Neural cell (in vitro differentiated cells): ENCODE measurements around the gene ZNF582. TPM values are rescaled to one million over a fixed set of nuclear protein-coding genes. Genes with fewer than 3 reads are reported as not detected.

Source experiments
- H2AFZ ChIP-seq: fragments of 200-600, 300-800 bp; sonication (generic), shearing (Covaris generic); 2 replicates; pipeline ENCODE4 v1.6.0; 2014; ENCODE audit warnings: low read depth, mild to moderate bottlenecking, antibody characterized with exemption, low read length, moderate library complexity
- H3F3A ChIP-seq: fragments of 200-600 bp; shearing (Covaris generic); 2 replicates; pipeline ENCODE4 v1.6.1; 2016; ENCODE audit warnings: mild to moderate bottlenecking, moderate library complexity, mixed read lengths, antibody characterized with exemption, low read length; ENCODE audit not compliant: insufficient read depth, poor library complexity, severe bottlenecking
- H3K27ac ChIP-seq: fragments of 200-600, 300-800 bp; sonication (generic), shearing (Covaris generic); 2 replicates; pipeline ENCODE4 v1.5.1; 2014; ENCODE audit warnings: mild to moderate bottlenecking, low read length, moderate library complexity
- H3K27me3 ChIP-seq: fragments of 300-800, 200-600 bp; sonication (generic), shearing (Covaris generic); 2 replicates; pipeline ENCODE4 v1.6.0; 2014; ENCODE audit warnings: mild to moderate bottlenecking, low read depth, low read length, moderate library complexity; ENCODE audit not compliant: insufficient read depth
- H3K36me3 ChIP-seq: fragments of 300-800, 200-600 bp; sonication (generic), shearing (Covaris generic); 2 replicates; pipeline ENCODE4 v1.5.1; 2014; ENCODE audit warnings: mild to moderate bottlenecking, antibody characterized with exemption, low read length, moderate library complexity; ENCODE audit not compliant: insufficient read depth
- H3K4me2 ChIP-seq: fragments of 300-800, 200-600 bp; sonication (generic), shearing (Covaris generic); 2 replicates; pipeline ENCODE4 v1.6.0; 2014; ENCODE audit warnings: mild to moderate bottlenecking, low read length
- H3K4me3 ChIP-seq: fragments of 300-800, 200-600 bp; sonication (generic), shearing (Covaris generic); 2 replicates; pipeline ENCODE4 v1.5.1; 2014; ENCODE audit warnings: mild to moderate bottlenecking, low read length, moderate library complexity
- H3K79me2 ChIP-seq: fragments of 200-600 bp; shearing (Covaris generic); replicated peaks from 2 replicates; pipeline ENCODE4 v1.6.0; 2014; ENCODE audit warnings: mild to moderate bottlenecking, low read length, moderate library complexity; ENCODE audit not compliant: insufficient read depth
- H3K9ac ChIP-seq: fragments of 300-800, 200-600 bp; sonication (generic), shearing (Covaris generic); 2 replicates; pipeline ENCODE4 v1.6.1; 2016; ENCODE audit warnings: mild to moderate bottlenecking, low read length, mixed read lengths
- H3K9me2 ChIP-seq: fragments of 200-600 bp; shearing (Covaris generic); 2 replicates; pipeline ENCODE4 v1.6.1; 2016; ENCODE audit warnings: mild to moderate bottlenecking, low read length, mixed read lengths; ENCODE audit not compliant: insufficient read depth
- H3K9me3 ChIP-seq: fragments of 200-600, 300-800 bp; sonication (generic), shearing (Covaris generic); 2 replicates; pipeline ENCODE4 v1.6.1; 2016; ENCODE audit warnings: mild to moderate bottlenecking, mixed run types, low read length, moderate library complexity, mixed read lengths
- H4K20me1 ChIP-seq: fragments of 200-600 bp; shearing (Covaris generic); 2 replicates; pipeline ENCODE4 v1.6.1; 2016; ENCODE audit warnings: mild to moderate bottlenecking, mixed run types; ENCODE audit not compliant: insufficient read depth
- EP300 ChIP-seq: fragments of 450-650 bp; conservative IDR thresholded peaks from 2 replicates; pipeline ENCODE4 v1.6.1; 2014; ENCODE audit warnings: antibody characterized with exemption, mild to moderate bottlenecking, moderate library complexity; ENCODE audit not compliant: poor library complexity, severe bottlenecking
- EZH2 ChIP-seq: fragments of 200-600, 300-800 bp; shearing (Covaris generic), sonication (generic); IDR thresholded peaks from 2 replicates; pipeline ENCODE4 v1.6.1; 2014; ENCODE audit warnings: antibody characterized with exemption, low read length, borderline replicate concordance, mild to moderate bottlenecking; ENCODE audit not compliant: insufficient read depth, poor library complexity, severe bottlenecking
- MXI1 ChIP-seq: fragments of 450-650 bp; conservative IDR thresholded peaks from 2 replicates; pipeline ENCODE4 v1.6.1; 2014; ENCODE audit warnings: antibody characterized with exemption, mild to moderate bottlenecking; ENCODE audit not compliant: poor library complexity, severe bottlenecking
- POLR2AphosphoS5 ChIP-seq: IDR thresholded peaks from 2 replicates; pipeline ENCODE4 v1.6.1; 2012
- RAD21 ChIP-seq: fragments of 450-650 bp; conservative IDR thresholded peaks from 2 replicates; pipeline ENCODE4 v1.6.1; 2014; ENCODE audit warnings: antibody characterized with exemption, mild to moderate bottlenecking, moderate library complexity
- SMC3 ChIP-seq: fragments of 450-650 bp; conservative IDR thresholded peaks from 2 replicates; pipeline ENCODE4 v1.6.1; 2014; ENCODE audit warnings: antibody characterized with exemption, mild to moderate bottlenecking, moderate library complexity; ENCODE audit not compliant: poor library complexity
- TAF1 ChIP-seq: IDR thresholded peaks from 2 replicates; pipeline ENCODE4 v1.6.1; 2012; ENCODE audit warnings: low read depth
- polyA plus RNA-seq: library from polyadenylated mRNA; depleted of rRNA; stranded (reverse); fragments of >200 nt; gene quantifications from 2 replicates; pipeline ENCODE4 v1.2.3, GENCODE V29; 2014
- TF ChIP-seq, protein P1 (sequence below): IDR thresholded peaks from 2 replicates; pipeline ENCODE4 v1.6.1; 2012; ENCODE audit warnings: borderline replicate concordance
- TF ChIP-seq, protein P2 (sequence below): fragments of 450-650 bp; IDR thresholded peaks from 2 replicates; pipeline ENCODE4 v1.5.1; 2014; ENCODE audit warnings: antibody characterized with exemption, mild to moderate bottlenecking, moderate library complexity; ENCODE audit not compliant: poor library complexity, severe bottlenecking

The ZNF582 gene
- polyA plus RNA-seq, 1 donor from 2014 or later = 14.6 TPM

DNA sequence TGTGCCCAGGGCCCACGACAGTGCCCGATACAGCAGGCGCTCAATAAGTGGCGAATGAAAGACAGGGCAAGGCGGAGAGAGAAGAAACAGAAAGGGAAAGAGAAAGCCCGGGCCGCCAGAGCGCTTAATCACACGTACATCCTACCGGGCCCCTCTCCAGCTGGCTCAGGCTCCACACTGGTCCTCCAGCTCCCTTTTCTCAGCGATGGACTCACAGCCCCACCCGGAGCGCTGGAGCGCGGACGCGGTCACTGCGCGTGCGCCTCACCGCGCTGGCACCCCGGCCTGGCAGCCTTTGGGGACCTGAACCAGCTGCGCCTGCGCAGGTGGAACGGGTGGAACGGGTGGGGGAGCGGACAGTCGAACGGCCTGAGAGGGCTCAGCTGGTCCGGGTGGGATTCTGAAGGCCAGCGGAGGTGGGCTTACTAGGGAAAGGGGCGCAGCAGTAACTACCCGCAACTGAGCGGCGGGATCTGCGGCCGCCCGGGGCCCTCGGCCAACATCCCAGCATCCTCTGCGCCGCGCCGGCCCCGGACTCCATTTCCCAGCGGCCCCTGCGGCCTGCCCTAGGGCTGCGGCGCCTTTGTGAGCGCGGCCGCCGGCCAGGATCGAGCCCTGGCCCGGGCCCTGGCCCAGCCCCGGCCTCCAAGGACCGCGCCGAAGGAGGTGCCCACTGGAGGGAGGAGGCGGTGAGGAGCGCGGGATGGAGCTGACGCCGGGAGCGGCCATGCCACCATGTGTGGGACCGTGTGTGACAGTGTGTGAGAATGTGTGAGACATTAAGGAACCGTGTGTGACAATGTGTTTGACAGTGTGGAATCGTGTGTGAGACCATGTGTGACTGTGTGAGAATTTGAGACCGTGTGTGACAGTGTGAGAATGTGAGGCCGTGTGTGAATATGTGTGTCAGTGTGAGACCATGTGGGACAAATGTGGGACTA, 10.7 kb upstream of the ZNF582 start, which contains the start of gene ZNF583:
TSS of gene ZNF583 (plus strand) at position 569 of the 941 bp plus-strand sequence. CDS start 2,783 bp downstream, outside the sequence.
- H3K27ac ChIP-seq = peak within 1 kb of the TSS; percentile 94
- peaks cover 45% of the 10 kb centered on the region for H3K79me2 ChIP-seq
- H2AFZ ChIP-seq = peak within 1 kb of the TSS; percentile 94
- H4K20me1 ChIP-seq = no peaks in the 10 kb centered on the region
- no peaks in the 10 kb centered on the region for H3K9me2 ChIP-seq
- no peaks in the 10 kb centered on the region for H3K27me3 ChIP-seq
- H3K4me2 ChIP-seq = peak within 1 kb of the TSS; percentile 96
- H3K4me3 ChIP-seq = peak within 1 kb of the TSS; percentile 81
- no peaks in the 10 kb centered on the region for H3F3A ChIP-seq
- TF ChIP-seq TAF1 = peak; percentile 80
- peak; percentile 12 for TF ChIP-seq RAD21
- TF ChIP-seq, protein P1, sequence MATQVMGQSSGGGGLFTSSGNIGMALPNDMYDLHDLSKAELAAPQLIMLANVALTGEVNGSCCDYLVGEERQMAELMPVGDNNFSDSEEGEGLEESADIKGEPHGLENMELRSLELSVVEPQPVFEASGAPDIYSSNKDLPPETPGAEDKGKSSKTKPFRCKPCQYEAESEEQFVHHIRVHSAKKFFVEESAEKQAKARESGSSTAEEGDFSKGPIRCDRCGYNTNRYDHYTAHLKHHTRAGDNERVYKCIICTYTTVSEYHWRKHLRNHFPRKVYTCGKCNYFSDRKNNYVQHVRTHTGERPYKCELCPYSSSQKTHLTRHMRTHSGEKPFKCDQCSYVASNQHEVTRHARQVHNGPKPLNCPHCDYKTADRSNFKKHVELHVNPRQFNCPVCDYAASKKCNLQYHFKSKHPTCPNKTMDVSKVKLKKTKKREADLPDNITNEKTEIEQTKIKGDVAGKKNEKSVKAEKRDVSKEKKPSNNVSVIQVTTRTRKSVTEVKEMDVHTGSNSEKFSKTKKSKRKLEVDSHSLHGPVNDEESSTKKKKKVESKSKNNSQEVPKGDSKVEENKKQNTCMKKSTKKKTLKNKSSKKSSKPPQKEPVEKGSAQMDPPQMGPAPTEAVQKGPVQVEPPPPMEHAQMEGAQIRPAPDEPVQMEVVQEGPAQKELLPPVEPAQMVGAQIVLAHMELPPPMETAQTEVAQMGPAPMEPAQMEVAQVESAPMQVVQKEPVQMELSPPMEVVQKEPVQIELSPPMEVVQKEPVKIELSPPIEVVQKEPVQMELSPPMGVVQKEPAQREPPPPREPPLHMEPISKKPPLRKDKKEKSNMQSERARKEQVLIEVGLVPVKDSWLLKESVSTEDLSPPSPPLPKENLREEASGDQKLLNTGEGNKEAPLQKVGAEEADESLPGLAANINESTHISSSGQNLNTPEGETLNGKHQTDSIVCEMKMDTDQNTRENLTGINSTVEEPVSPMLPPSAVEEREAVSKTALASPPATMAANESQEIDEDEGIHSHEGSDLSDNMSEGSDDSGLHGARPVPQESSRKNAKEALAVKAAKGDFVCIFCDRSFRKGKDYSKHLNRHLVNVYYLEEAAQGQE = no peak
- TF ChIP-seq POLR2AphosphoS5 = peak; percentile 68
- TF ChIP-seq MXI1 = peak; percentile 92
- peak; percentile 47 for TF ChIP-seq EP300
- TF ChIP-seq EZH2 = no peak
- TF ChIP-seq, protein P2, sequence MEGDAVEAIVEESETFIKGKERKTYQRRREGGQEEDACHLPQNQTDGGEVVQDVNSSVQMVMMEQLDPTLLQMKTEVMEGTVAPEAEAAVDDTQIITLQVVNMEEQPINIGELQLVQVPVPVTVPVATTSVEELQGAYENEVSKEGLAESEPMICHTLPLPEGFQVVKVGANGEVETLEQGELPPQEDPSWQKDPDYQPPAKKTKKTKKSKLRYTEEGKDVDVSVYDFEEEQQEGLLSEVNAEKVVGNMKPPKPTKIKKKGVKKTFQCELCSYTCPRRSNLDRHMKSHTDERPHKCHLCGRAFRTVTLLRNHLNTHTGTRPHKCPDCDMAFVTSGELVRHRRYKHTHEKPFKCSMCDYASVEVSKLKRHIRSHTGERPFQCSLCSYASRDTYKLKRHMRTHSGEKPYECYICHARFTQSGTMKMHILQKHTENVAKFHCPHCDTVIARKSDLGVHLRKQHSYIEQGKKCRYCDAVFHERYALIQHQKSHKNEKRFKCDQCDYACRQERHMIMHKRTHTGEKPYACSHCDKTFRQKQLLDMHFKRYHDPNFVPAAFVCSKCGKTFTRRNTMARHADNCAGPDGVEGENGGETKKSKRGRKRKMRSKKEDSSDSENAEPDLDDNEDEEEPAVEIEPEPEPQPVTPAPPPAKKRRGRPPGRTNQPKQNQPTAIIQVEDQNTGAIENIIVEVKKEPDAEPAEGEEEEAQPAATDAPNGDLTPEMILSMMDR = peak; percentile 36
- peak; percentile 28 for TF ChIP-seq SMC3
- peaks cover 25% of the 10 kb centered on the region for H3K36me3 ChIP-seq
- peak within 1 kb of the TSS; percentile 95 for H3K9ac ChIP-seq
- H3K9me3 ChIP-seq = peaks cover 17% of the 10 kb centered on the region

DNA sequence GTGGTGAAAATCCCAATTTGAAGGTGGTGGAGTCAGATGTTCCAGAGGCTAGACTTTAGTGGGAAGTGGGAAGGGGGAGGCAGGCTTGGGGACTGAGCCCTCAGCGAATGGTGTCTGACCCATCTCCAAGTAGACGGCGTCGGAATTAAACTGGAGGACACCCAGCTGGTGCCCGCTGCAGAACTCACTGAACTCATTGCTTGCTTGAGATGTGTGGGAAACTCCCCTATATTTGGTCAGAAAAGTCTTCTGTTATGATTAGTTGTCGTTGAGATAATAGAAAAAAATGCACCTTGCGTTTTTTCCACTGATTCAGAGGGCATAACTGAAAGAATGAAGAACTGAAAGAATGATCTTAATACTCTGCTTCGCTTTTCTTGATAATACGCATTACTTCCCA, 9.9 kb upstream of the ZNF582 start:
- peaks cover 10% of the 10 kb centered on the region for H3K9me3 ChIP-seq
- no peaks in the 10 kb centered on the region for H3K27me3 ChIP-seq
- H3K4me3 ChIP-seq = peak overlapping the region; percentile 81
- no peaks in the 10 kb centered on the region for H4K20me1 ChIP-seq
- TF ChIP-seq, protein P1 = no peak
- TF ChIP-seq EP300 (no peak), POLR2AphosphoS5 (no peak), EZH2 (no peak), TAF1 (no peak), SMC3 (no peak), RAD21 (no peak), MXI1 (no peak)
- TF ChIP-seq, protein P2 = no peak
- peaks cover 18% of the 10 kb centered on the region for H3K36me3 ChIP-seq
- H3K27ac ChIP-seq = peak overlapping the region; percentile 94
- H3K4me2 ChIP-seq = peak overlapping the region; percentile 56
- no peaks in the 10 kb centered on the region for H3K9me2 ChIP-seq
- peak overlapping the region; percentile 95 for H3K9ac ChIP-seq
- H3F3A ChIP-seq = no peaks in the 10 kb centered on the region
- peak overlapping the region; percentile 94 for H2AFZ ChIP-seq
- H3K79me2 ChIP-seq = peaks cover 45% of the 10 kb centered on the region
